Effector CD8-positive, alpha-beta T cell (primary cell): ENCODE results near the gene GEN1.
A peak's percentile ranks its signal among the peaks of the same experiment; 100 is the strongest.

ENCODE experiments used
- DNase-seq: peaks from one replicate; lab custom pipeline; 2025; lab: John Stamatoyannopoulos, UW

Gene GEN1

DNA sequence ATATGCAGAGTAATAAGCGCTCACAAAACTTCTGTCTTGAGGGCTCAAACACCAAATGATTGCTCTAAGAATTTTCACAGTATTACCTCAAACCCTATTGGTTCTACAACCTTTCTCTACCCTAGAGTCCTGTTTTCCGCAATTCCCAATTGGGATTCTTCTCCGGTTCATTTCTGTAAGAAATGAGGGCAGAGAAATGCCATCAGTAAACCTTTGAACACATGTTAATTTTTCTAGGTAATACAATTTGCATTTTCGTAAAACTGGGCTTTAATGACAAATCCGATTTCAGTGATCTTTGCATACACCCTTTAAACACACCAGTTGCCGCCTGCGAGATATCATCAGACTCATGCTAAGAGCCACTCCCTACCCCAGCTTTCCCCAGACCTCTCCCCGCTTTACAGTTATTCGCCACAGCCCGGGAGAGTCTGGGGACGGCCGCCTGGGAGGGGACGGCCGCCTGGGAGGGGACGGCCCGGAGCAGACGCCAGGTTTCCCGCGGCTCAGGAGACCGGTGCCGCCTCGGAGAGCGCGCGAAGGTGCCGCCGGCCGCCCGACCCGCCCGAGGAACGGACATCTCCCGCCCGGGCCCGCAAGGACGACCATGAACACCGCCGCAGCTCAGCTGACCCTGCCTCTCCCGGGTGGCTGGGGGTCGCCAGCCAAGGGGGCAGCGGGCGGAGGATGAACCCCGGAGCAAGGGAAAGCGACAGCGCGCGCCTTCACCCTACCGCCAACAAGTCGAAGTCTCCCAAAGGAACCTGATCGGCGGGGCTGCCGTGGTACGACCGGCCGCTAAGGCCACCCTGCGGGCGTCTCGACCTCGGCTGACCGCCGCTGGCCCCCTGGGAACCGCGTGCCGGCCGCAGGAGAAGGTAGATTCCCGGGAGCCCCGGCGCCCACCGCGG is 791 bp upstream of the GEN1 start:
- peak; percentile 28 for DNase-seq

DNA sequence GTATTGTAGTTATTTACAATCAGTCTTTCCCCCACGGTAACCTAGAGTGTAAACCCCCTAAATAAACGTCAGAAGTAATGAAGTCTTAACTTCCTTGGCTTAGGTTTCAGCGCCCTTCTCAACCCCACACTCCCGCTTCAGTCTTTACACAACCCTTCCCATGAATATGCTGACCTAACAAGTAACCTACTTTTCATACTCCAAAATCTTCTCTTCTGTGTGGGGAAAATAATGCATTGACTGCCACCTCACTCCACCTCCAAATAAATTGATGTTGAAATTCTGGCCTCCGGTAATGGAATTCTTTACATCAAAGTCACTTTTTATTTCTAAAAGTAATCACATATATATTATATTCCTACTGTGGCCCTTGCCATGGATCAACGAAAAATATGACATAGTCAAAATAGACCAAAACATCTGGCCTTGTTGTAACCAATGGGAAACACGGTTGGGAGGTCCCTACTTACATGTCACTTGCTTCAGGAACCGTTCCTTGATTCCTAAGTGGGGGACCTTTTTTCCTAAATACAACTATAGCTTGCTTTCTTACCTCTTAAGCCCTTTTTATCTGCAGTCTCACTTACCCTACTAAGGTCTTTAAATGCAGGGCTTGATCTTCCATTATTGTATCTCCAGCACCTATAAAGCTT is 961 bp downstream of the GEN1 start:
- no peak for DNase-seq

DNA sequence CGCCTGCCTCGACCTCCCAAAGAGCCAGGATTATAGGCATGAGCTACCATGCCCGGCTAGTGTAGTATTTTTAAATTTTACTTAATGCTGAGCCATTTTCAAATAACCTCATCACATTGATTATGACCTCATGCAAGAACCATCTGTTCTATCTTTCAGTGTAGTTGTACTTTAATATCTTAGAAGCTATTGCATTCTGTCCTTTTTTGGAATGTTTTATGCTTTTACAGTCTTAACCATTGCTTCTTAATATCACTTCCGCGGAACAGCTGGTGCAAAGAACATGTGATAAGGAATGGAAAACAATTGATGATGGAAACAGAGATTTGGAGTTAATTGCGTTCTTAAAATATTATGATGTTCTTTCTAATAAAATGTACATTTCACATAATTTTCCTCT is 2.7 kb downstream of the GEN1 start:
- no peak for DNase-seq

DNA sequence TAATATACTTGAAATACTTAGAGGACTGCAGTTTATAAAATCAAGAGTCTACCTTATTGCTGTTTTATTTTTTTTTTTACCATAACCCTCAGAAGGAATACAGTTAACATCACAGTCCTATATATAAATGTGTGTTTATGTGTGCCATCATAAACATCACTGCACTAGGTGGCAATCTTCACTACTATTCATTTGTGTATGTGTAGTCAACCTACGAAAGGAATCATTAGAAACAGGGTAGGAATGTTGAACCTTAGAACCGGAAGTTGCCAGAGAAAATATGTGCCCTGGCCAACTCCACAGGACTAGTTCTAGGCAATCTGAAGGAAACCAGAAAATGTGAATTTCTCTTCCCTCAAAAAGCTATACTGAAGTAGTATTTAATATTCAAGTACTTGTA is 3.4 kb downstream of the GEN1 start:
- DNase-seq: no peak

DNA sequence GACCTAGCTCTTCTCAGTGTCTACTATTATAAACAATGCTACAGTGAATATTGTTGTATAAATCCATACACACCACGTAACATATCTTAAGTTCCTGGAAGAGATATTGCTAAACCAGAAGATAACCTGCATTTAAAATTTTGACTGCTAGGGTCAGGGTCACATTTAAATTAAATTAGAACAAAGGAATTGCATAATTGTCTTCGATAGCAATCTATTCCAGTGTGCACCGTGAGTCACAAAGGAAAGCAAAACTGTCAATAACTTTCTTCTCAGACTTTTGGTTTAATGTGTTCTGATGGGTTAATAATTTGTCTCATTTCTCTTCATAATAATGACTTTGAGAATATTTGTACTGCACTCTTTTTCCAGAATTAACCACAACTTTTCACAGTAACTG is 4.2 kb downstream of the GEN1 start:
- no peak for DNase-seq

DNA sequence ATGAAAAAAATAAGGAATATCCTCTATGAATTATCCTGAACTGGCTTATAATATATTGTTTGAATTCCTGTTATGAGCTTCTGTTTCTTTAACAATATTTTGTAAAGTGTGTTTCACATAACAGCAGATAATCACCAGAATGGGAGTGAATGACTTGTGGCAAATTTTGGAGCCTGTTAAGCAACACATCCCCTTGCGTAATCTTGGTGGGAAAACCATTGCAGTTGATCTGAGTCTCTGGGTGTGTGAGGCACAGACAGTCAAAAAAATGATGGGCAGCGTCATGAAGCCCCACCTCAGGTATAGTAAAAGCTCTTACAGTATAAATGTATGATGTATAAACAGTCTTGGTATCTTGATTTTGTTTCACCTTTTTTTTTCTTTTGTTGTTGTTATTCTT is 5.9 kb downstream of the GEN1 start:
- no peak for DNase-seq

DNA sequence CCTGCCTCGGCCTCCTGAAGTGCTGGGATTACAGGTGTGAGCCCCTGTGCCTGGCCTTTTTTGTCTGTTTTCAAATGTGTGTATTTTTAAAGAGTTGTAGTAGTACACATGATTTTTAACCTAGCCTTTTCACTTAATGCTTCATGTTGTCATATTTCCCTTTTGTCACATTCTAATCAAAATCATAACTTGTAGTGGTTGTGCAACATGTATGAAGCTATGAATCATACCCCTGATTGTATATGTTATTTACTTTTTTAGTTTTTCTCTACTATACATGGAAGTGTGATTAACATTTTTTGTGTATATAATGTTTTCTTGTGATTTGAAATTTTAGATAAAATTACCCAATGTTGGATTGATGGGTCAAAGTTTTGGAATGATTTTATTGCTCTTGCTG is 8.5 kb downstream of the GEN1 start:
- no peak for DNase-seq

DNA sequence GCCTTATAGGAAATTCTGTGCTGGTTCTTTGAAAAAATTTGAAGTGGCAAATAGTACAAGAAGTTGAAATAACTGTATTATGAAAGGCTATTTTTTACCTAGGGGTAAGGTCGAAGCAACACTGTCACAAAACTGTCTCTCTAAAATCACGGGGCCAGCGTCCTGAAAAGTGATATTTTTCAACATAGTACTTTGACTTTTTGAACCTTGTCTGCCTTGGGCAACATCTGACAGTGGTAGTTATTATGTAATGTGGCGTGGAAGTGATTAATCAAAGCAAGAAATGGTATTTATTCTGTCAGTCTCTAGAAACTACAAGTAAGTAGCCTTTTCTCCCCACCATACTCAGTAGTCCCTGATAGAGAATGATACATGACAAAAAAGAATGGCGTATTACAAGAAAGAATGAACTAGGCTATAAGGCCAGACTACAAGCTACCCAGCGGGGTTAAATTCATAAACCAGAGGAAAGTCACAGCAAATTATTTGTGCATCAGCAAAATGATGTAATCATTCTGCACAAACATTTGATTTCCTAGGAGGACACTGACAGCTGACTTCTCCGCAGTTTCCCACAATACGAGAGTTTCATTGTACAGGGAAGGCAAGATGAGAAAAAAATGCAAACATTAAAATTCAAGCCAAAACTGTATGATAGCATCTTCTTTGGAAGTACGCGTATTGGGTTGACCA is 9.8 kb downstream of the GEN1 start:
- no peak for DNase-seq

DNA sequence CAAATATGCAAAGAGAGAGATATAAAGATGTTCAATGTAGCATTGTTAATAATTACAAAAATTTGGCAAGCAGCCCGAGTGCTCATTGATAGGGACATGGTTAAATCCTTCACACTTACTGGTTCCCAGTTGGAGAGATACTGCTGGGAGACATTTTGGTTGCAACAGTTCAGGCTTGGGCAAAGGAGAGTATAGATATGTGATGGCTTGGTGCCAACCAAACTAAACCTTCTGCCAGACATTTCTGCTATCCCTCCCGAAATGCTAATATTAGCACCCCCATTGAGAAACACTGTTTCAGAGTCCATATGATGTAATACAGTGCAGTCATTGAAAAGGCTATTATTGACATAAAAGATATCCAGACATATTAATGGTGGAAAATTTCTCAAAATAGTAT is 11.5 kb downstream of the GEN1 start:
- DNase-seq: no peak

DNA sequence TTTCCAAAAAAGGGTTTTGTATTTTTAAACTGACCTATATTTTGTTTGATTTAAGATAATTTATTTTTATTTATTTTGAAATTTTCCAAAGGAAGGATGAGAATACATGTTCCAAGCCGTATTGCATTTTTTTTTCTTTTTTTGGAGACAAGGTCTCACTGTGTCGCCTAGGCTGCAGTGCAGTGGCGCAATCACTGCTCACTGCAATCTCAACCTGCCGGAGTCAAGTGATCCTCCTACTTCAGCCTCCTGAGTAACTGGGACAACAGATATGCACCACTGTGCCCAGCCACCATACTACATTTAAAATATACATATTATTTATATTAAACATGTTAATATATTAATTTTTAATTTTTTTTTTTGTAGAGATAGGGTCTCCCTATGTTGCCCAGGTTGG is 15.0 kb downstream of the GEN1 start:
- no peak for DNase-seq

DNA sequence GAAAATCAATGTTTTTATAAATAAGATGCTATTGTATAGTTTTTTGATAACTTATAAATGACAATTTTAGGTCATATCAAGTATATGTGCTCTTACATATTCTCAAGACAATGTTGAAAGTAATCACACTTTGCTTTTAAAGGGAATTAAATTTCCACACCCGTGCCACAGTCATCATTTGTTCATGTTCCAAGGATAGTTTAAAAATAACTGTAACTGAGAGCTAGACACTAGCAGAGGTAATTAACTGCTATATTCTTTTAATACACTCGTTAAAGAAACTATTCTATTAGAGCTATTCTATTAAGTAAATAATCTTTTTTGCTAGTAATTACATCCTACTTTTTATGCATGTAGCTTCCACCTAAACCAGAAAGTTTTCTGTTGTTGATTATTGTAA is 18.0 kb downstream of the GEN1 start:
- no peak for DNase-seq

DNA sequence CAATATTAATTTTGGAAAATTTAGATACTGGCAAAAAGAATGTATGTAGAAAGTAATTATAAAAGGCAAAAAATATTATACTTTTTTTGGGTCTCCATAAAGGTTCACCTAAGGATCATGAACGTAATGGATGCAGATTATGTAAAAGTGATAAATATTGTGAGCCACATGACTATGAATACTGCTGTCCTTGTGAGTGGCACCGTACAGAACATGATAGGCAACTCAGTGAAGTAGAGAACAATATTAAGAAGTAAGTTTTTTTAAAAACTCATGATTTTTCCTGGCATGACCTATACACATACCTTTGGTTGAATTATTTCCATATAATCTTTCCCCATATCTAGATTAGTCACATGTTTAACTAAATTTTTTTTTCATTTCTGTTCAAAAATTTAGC is 18.6 kb downstream of the GEN1 start:
- DNase-seq: no peak

DNA sequence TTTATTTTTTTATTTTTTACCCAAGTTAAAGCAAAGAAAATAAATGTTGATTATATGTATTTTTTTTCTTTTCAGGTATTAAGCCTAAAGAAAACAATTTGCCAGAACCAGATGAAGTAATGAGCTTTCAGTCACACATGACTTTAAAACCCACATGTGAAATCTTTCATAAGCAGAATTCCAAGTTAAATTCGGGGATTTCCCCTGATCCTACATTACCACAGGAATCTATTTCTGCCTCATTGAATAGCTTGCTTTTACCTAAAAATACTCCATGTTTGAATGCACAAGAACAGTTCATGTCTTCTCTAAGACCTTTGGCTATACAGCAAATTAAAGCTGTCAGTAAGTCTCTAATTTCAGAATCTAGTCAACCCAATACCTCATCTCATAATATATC is 26.6 kb downstream of the GEN1 start:
- DNase-seq: no peak

DNA sequence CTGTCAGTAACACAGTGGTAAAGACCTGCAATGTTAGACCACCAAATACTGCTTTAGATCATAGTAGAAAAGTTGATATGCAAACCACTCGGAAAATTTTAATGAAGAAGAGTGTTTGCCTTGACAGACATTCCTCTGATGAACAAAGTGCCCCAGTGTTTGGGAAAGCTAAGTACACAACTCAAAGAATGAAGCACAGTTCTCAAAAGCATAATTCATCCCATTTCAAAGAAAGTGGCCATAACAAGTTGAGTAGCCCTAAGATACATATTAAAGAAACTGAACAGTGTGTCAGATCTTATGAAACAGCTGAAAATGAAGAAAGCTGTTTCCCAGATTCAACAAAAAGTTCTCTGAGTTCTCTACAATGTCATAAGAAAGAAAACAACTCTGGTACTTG is 27.5 kb downstream of the GEN1 start:
- no peak for DNase-seq

DNA sequence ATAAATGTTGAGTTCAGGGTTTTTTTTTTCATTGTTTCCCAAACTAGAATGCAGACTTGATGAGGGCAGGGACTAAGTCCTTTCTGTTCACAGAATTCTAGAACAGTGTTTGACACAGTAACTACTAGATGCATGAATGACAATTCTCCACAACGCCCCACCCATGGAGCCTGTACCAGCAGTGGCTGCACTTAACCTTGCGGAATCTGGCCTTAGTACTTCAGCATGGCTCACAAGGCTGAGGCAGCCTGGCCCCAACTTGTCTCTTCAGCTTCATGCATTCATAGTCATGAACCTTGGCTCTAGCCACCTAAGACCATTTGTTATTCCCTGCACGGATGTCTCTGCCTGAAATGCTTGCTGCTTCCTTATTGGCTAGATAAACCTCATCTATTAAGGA is 32.8 kb downstream of the GEN1 start:
- no peak for DNase-seq

DNA sequence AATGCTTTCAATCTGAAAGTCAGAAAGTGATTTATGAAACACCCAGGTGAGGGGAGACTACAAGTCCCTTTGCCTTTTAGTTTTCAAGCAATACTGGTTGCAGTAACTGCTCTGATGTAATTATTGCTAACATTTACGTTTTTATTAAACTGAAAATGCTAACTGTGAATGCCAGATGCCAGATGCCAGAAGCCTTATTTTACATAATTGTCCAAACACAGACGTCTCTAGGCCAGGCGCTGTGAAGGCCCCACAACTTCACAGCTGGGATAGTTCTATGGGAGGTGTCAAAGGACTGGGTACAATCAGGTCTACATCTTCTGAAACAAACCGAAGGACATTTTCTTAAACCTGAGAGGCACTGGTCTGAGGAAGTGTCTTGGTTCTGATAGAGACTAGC is 34.8 kb downstream of the GEN1 start:
- DNase-seq: no peak

DNA sequence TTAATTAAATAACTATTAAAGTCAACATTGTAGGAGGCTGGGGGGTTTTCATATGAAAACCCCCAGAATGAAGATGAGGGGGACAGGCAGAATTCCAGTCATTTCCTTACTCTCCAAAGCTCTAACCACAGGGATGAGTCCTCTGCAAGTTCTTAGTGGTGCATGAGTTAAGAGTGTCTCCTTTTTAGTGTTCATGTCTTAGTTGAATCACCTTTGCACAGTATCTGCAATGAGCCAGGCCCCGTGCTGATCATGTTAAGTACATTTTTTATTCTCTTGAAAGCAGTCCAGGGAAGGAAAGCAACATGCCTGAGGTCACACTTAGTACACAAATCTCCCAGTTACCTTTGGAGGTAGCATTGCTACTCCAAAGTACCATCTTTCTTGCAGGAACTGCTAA is 36.6 kb downstream of the GEN1 start:
- no peak for DNase-seq

DNA sequence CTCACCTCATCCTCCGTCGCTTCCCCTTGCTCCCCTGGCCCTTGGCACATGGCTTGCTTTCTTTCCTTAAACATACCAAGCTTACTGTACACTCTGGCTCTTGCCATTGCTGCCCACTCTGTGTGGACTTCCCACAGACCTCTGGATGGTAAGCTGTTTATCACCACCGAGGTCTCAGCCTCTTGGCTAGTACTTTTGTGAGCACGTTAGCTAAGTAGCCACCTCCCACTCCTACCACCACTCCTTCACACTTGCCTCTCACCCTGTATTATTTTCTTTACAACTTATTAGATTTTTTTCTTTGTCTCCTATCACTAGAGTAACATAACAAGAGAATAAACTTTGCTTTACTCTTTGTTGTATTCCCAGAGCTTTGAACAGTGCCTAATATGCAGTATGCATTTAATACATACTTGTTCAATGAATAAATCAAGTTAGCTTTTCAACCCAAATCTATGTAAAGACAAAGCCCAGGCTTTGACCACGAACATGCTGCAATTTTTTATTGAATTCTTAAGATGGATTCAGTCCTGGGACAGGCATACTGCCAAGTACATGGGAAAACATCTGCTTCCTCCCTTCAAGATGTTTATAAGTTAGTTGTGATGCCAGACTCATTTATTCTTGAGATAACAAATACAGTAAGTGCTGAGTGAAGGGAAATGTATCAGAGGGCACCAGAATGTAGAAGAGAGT is 37.3 kb downstream of the GEN1 start:
- DNase-seq: no peak

DNA sequence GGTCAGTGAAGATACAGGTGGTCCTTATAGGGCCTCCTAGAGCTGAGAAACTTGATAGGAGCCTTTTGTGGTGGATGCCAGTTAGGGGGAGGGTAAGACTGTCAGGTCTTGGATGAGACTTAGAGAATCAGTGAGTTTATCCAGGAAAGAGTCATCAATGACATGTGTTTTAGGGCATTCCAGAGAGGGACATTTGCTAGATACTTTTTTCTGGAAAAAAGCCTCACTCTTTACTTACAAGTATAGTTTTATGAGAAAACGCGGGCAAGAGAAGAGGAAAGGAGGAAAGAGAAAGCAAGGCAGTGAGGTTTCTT is 37.8 kb downstream of the GEN1 start:
- no peak for DNase-seq

DNA sequence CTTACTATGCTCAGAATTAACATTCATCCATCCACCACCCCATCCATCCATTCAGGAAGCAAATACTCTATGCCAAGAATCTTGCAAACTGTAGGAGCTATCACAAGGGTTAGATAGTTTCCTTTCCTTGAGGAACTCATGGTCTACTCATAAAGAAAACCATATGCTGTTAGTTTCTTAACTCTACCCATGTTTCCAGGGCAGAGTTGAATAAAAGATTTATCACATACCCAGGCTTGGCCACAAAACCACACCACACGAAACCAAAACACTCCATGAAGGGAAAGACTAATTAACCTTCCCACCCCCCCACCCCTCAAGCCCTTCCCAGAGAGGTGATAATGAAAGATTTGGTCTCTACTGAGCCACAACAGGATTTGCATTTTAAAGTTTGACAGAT is 38.6 kb downstream of the GEN1 start:
- no peak for DNase-seq

DNA sequence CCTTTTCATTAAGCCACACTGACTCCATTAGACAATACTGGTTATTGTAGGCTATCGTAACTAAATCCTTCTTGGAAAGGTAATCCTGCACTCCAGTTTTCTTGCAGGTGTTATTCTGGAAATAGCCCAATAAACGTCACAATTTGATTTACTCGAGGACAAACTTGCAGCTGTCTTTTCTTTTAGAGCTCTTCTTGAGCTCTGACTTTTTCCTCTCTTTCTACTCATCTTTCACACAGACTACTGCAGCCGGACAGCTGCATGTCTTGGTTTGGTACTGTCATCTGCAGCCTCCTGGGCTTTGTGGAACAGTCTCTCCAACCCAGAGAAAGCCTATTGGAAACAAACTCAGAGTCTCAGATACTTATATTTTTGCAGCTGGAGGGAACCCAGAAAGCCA is 39.4 kb downstream of the GEN1 start:
- DNase-seq: no peak

DNA sequence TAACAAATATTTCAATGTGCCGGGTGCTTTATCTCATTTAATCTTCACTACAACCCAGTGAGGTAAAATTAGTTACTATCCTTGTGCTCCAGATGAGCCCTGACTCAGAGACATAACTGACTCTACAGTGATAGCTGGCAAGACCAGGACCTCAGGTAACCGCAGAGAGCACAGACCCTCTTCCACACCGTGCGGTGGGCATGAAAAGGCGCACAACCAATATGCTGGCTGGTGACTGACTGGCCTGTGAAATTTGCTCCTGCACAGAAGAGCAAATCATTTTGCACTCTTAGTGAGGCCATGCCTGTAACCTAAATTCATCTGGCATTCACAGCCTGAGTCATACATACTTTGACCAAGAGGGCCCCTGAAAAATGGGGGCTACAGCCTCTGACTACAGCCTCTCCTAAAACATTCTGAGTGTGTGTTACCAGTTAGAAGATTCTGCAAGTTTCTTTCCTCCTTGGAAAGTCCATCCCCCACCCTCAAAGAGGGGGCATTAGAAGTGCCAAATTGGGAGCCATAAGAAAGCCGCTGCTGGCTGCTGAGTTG is 39.9 kb downstream of the GEN1 start:
- no peak for DNase-seq
